ENCODE data around the gene TAS2R40.
A peak's percentile ranks its signal among the peaks of the same experiment; 100 is the strongest.
"Not testable (repeated sequence)": the region's sequence is repeated elsewhere in the genome, so short reads cannot be mapped to it uniquely, and the experiment has no call there.

The TAS2R40 gene

GRCh38 chr7:143221737-143222136, at the start of gene TAS2R40:
TAS2R40 (plus strand) TSS chr7:143222037; CDS start chr7:143222079, 42 bp downstream.
- no peak for DNase-seq

- DNase-seq: no peak
These were observed 49.5 kb upstream of the TAS2R40 start for GRCh38 chr7:143172354-143172753.

GRCh38 chr7:143176128-143176527, 45.7 kb upstream of the TAS2R40 start:
- no peak for DNase-seq

GRCh38 chr7:143177374-143178119, 44.3 kb upstream of the TAS2R40 start:
- no peak for DNase-seq

- not testable (repeated sequence) for DNase-seq
These were observed 41.1 kb upstream of the TAS2R40 start for GRCh38 chr7:143180771-143181170.

GRCh38 chr7:143181349-143181748, 40.5 kb upstream of the TAS2R40 start:
- no peak for DNase-seq

- DNase-seq: no peak
These were observed 38.8 kb upstream of the TAS2R40 start, which contains the start of gene TAS2R39 for GRCh38 chr7:143183024-143183423. TAS2R39 (plus strand) TSS chr7:143183419; CDS start chr7:143183419, 0 bp downstream.

- no peak for DNase-seq
These were observed 36.3 kb upstream of the TAS2R40 start for GRCh38 chr7:143185551-143185950.

- no peak for DNase-seq
These were observed 32.8 kb upstream of the TAS2R40 start for GRCh38 chr7:143188994-143189393.

- DNase-seq: no peak
These were observed 28.0 kb upstream of the TAS2R40 start for GRCh38 chr7:143193880-143194279.

- no peak for DNase-seq
These were observed 22.8 kb upstream of the TAS2R40 start for GRCh38 chr7:143199040-143199439.

GRCh38 chr7:143202161-143202560, 19.7 kb upstream of the TAS2R40 start:
- DNase-seq: no peak

- no peak for DNase-seq
These were observed 18.5 kb upstream of the TAS2R40 start for GRCh38 chr7:143203386-143203785.

GRCh38 chr7:143205560-143206293, 16.1 kb upstream of the TAS2R40 start:
- DNase-seq: no peak

GRCh38 chr7:143210541-143210940, 11.3 kb upstream of the TAS2R40 start:
- no peak for DNase-seq

GRCh38 chr7:143213478-143213877, 8.4 kb upstream of the TAS2R40 start:
- not testable (repeated sequence) for DNase-seq

GRCh38 chr7:143214789-143215679, 6.8 kb upstream of the TAS2R40 start:
- peak; percentile 59 for DNase-seq

- no peak for DNase-seq
These were observed 5.7 kb upstream of the TAS2R40 start for GRCh38 chr7:143216151-143216550.

- DNase-seq: no peak
These were observed 5.2 kb upstream of the TAS2R40 start for GRCh38 chr7:143216686-143217085.

GRCh38 chr7:143217806-143218205, 4.0 kb upstream of the TAS2R40 start:
- DNase-seq: no peak

GRCh38 chr7:143221286-143221685, 551 bp upstream of the TAS2R40 start:
- no peak for DNase-seq

- DNase-seq: no peak
These were observed 945 bp downstream of the TAS2R40 start for GRCh38 chr7:143222782-143223181.

GRCh38 chr7:143223784-143224183, 1.9 kb downstream of the TAS2R40 start:
- DNase-seq: no peak
